HEK293T (cell line): ENCODE results near the gene WDR90.

ENCODE experiments used
- CTCF ChIA-PET: fragments of 350-600 bp; formaldehyde crosslinking; extraction: SDS; loops from one replicate; lab custom pipeline; 2021; ENCODE audit warnings: antibody characterized with exemption, inconsistent platforms; lab: Yijun Ruan, JAX
- POLR2A ChIA-PET: fragments of 350-600 bp; formaldehyde crosslinking; extraction: SDS; loops from one replicate; lab custom pipeline; 2020; ENCODE audit warnings: antibody characterized with exemption, inconsistent platforms; lab: Yijun Ruan, JAX
- DNase-seq: peaks from one replicate; pipeline ENCODE4 v3.0.0; 2012; ENCODE audit warnings: mixed read lengths; ENCODE audit errors: extremely low spot score
- ARNT ChIP-seq: fragments of 450-650 bp; IDR thresholded peaks from 2 replicates; pipeline ENCODE4 v1.6.1; 2017; ENCODE audit warnings: mild to moderate bottlenecking
- BHLHE40 ChIP-seq: fragments of 450-650 bp; IDR thresholded peaks from 2 replicates; pipeline ENCODE4 v1.6.1; 2016; ENCODE audit warnings: mild to moderate bottlenecking, moderate library complexity, borderline replicate concordance
- CTBP1 ChIP-seq: fragments of 450-650 bp; IDR thresholded peaks from 2 replicates; pipeline ENCODE4 v1.6.1; 2016; ENCODE audit warnings: borderline replicate concordance
- ELF4 ChIP-seq: fragments of 450-650 bp; IDR thresholded peaks from 2 replicates; pipeline ENCODE4 v1.6.1; 2017; ENCODE audit warnings: antibody characterized with exemption
- FOXA1 ChIP-seq: fragments of 450-650 bp; IDR thresholded peaks from 2 replicates; pipeline ENCODE4 v1.6.1; 2016; ENCODE audit warnings: mild to moderate bottlenecking
- FOXK2 ChIP-seq: fragments of 450-650 bp; IDR thresholded peaks from 2 replicates; pipeline ENCODE4 v1.6.1; 2016; ENCODE audit warnings: mild to moderate bottlenecking
- FOXM1 ChIP-seq: fragments of 450-650 bp; IDR thresholded peaks from 2 replicates; pipeline ENCODE4 v1.6.1; 2017; ENCODE audit warnings: mild to moderate bottlenecking, borderline replicate concordance
- HDGF ChIP-seq: fragments of 450-650 bp; IDR thresholded peaks from 2 replicates; pipeline ENCODE4 v1.6.1; 2017; ENCODE audit warnings: antibody characterized with exemption, borderline replicate concordance
- L3MBTL2 ChIP-seq: fragments of 450-650 bp; conservative IDR thresholded peaks from 2 replicates; pipeline ENCODE4 v1.6.1; 2016; ENCODE audit warnings: mild to moderate bottlenecking
- LEF1 ChIP-seq: fragments of 450-650 bp; IDR thresholded peaks from 2 replicates; pipeline ENCODE4 v1.6.1; 2017; ENCODE audit warnings: mild to moderate bottlenecking, borderline replicate concordance
- NFRKB ChIP-seq: fragments of 450-650 bp; IDR thresholded peaks from 2 replicates; pipeline ENCODE4 v1.6.1; 2016; ENCODE audit warnings: mild to moderate bottlenecking, moderate library complexity
- SP1 ChIP-seq: fragments of 450-650 bp; IDR thresholded peaks from 2 replicates; pipeline ENCODE4 v1.6.1; 2017
- SUZ12 ChIP-seq: fragments of 450-650 bp; IDR thresholded peaks from 2 replicates; pipeline ENCODE4 v1.6.1; 2016; ENCODE audit warnings: mild to moderate bottlenecking
- TARDBP ChIP-seq: fragments of 450-650 bp; IDR thresholded peaks from 2 replicates; pipeline ENCODE4 v1.6.1; 2016
- ZNF384 ChIP-seq: fragments of 450-650 bp; IDR thresholded peaks from 2 replicates; pipeline ENCODE4 v1.6.1; 2016
- TF ChIP-seq, protein P1 (sequence below): fragments of 450-650 bp; IDR thresholded peaks from 2 replicates; pipeline ENCODE4 v1.6.1; 2016

WDR90 gene

DNA sequence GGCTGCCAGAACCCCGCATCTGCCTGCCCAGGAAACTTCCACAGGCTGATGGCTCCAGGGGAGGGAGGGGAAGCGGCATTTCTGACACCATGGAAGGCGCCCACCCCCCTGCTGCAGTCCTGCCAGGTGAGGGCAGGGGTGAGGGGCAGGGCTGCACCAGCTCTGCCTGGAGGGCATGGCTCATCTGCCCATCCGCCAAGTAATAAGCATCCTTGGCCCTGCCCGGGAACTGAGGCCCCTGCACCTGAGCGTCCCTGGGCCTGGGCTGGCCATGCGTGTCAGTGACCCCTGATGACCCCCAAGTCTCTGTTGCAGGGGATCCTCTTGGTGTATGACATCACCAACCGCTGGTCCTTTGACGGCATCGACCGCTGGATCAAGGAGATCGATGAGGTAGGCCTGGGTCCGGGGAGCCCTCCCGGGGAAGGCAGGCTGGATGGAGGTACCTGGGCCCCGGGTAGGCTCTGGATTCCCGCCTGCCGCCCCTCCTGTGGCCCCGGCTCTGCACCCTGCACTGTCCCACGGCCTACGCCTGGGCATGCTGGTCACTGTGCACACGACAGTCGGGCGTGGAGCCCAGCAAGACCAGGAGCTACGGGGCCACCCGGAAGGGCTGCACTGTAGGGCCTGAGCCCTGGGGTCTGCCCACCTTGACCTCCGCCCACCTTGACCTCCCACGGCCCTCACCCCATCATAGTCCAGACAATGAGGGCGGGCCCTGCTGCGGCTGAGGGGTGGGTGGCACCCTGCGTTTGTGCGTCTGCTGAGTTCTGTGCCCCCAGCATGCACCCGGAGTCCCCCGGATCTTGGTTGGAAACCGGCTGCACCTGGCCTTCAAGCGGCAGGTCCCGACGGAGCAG lies 23.8 kb upstream of the WDR90 start:
- DNase-seq: no peak
- ChIA-PET CTCF (interaction anchor here (0.8 kb wide), 1 partner anchor 11 kb away, joined by 3 read pairs; the partner anchor contains the start of gene METTL26), POLR2A (interaction anchor here (1.5 kb wide), 1 partner anchor 11 kb away, joined by 8 read pairs; the partner anchor contains the start of gene METTL26)
- TF ChIP-seq SP1 (no peak), ARNT (no peak), FOXA1 (no peak), L3MBTL2 (no peak), SUZ12 (no peak), ZNF384 (no peak), FOXM1 (no peak), LEF1 (no peak), BHLHE40 (no peak), HDGF (no peak), TARDBP (no peak), NFRKB (no peak)
- TF ChIP-seq, protein P1, sequence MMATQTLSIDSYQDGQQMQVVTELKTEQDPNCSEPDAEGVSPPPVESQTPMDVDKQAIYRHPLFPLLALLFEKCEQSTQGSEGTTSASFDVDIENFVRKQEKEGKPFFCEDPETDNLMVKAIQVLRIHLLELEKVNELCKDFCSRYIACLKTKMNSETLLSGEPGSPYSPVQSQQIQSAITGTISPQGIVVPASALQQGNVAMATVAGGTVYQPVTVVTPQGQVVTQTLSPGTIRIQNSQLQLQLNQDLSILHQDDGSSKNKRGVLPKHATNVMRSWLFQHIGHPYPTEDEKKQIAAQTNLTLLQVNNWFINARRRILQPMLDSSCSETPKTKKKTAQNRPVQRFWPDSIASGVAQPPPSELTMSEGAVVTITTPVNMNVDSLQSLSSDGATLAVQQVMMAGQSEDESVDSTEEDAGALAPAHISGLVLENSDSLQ: no peak

DNA sequence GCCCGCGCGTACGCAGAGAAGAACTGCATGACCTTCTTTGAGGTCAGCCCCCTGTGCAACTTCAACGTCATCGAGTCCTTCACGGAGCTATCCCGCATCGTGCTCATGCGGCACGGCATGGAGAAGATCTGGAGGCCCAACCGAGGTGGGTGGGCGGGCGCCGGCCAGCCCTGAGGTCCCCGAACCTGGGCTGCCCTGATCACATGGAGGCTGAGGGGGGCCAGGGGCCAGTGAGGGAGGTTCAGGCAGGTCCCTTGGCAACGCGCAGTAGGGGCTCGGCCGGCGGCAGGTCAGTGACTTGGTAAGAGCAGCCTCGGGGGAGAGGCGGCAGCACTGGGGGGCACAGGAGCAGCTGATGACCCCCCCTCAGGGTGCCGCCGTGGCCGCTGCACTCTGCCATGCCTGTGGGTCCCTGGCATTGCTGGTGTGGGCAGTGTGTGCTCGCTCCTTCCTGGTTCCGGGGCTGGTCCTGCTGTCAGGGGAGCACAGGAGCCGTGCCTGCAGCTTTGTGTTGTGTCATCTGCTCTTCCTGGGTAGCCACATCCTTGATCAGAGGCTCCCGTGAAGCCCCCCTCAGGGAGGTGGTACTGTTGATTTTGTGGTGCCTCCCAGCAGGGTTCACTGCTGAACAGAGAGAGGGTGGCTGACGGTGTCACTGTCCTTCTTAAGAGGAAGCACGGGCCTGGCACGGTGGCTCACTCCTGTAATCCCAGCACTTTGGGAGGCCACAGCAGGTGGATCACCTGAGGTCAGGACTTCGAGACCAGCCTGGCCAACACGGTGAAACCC lies 23.0 kb upstream of the WDR90 start:
- no peak for DNase-seq
- ChIA-PET POLR2A (no interaction called here), CTCF (interaction anchor here (0.6 kb wide), 1 partner anchor 159 kb away, joined by 4 read pairs; no protein-coding TSS in a partner anchor)
- TF ChIP-seq BHLHE40 (no peak), FOXA1 (no peak)
- TF ChIP-seq, protein P1: no peak

DNA sequence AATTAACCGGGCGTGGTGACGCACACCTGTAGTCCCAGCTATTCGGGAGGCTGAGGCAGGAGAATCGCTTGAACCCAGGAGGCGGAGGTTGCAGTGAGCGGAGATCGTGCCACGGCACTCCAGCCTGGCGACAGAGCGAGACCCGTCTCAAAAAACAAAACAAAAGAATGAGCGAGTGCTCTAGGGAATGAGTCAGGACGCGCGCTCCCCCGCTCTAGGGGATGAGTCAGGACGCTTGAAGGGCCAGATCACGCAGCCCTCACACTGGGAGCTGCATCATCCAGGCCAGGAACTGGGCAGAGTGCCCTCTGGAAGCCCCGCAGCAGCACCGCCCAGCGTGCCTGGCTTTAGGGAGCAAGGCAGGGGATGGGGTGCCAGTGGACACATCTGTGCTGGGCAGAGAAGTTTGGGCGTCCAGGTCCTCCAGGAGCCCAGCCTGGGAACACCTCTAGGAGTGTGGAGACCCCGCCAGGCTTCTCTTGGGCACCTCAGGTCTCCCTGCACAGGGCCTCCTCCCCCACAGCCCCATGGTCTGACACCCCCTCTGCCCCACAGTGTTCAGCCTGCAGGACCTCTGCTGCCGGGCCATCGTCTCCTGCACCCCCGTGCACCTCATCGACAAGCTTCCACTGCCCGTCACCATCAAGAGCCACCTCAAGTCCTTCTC lies 22.2 kb upstream of the WDR90 start:
- ChIA-PET POLR2A (no interaction called here), CTCF (interaction anchor here (0.6 kb wide), 1 partner anchor 158 kb away, joined by 4 read pairs; no protein-coding TSS in a partner anchor)
- TF ChIP-seq ZNF384 (no peak), FOXA1 (no peak), CTBP1 (no peak), ARNT (no peak), SP1 (no peak), FOXK2 (no peak), BHLHE40 (no peak), FOXM1 (no peak), ELF4 (no peak), HDGF (no peak), SUZ12 (no peak), NFRKB (no peak), TARDBP (no peak), L3MBTL2 (no peak), LEF1 (no peak)
- no peak for DNase-seq

DNA sequence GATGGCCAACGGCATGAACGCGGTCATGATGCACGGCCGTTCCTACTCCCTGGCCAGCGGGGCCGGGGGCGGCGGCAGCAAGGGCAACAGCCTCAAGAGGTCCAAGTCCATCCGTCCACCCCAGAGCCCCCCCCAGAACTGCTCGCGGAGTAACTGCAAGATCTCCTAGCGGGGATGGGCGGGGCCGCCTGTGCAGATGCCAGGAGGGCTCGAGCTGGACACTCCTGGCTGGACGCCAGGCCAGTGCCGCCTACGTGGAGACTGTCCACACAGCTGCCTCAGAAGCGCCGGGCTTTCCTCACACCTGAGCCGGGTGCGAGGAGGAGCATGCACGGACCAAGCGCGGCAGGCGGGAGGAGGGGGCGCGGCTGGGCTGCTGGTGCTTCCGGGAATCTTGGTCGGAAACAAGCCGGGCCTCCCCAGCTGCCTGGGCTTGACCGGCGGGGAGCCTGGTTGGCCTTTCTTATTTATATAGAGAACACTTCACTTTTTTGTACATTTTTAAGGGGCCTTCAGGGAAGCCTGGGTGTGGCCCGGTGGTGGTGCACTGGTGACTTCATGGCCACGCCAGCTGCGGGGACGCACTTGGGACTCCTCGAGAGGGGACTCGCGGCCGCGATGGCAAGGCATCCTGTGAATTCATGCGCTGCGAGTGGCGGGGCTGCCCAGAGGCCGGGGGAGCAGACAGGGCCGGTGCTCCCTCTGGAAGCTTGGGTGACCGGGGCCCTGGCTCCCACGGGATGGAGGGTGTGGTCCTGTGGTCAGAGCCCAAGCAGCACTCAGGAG lies 21.5 kb upstream of the WDR90 start:
- DNase-seq: no peak
- TF ChIP-seq CTBP1 (no peak), SUZ12 (no peak), SP1 (no peak), BHLHE40 (no peak), LEF1 (no peak), FOXK2 (no peak), FOXM1 (no peak), ARNT (no peak), ZNF384 (no peak), NFRKB (no peak), ELF4 (no peak), L3MBTL2 (no peak), TARDBP (no peak), HDGF (no peak)
- TF ChIP-seq, protein P1: no peak
- ChIA-PET CTCF (no interaction called here), POLR2A (no interaction called here)

DNA sequence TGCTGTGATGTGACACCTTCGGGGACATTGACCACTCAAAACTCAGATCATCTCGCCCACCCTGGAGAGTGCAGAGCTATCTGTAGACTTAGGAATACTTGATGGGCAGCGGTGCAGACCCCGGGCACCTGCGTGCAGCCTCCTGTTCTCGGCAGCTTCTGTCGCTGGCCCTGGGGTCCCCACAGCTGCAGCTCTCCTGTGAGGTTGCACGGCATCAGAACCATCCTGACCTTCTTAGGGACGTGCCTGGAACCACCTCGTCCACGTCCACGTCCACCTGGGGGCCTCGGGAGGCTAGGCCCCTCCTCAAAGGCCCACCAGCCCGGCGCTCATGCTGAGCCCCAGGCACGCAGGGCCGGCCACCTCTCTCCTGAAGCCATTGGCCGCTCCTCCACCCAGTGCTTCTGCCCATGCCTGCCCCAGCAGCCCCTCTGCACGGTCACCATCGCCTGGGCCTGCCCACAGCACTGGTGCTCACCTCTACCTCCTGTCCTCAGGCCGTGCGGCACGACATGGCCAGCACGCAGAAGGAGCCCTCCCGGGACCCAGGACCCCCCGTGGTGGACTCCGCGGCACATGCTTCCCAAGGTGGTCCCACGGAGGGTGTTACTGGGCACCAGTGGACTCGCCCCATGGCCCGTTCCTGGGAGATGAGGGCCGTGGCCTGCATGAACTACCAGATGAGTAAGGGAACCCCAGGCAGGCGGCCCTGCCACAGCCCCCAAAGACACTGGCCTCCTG lies 20.7 kb upstream of the WDR90 start:
- TF ChIP-seq ELF4: no peak
- TF ChIP-seq HDGF: no peak
- TF ChIP-seq CTBP1: no peak
- no peak for TF ChIP-seq NFRKB
- no peak for TF ChIP-seq FOXK2
- no peak for TF ChIP-seq L3MBTL2
- no peak for TF ChIP-seq FOXA1
- no peak for TF ChIP-seq SP1
- TF ChIP-seq ARNT: no peak
- DNase-seq: no peak
- CTCF ChIA-PET: no interaction called here

More for the DNA sequence above, 20.7 kb upstream of the WDR90 start:
- POLR2A ChIA-PET: no interaction called here
